Omental fat pad (tissue), 4 donors: ENCODE results near the gene HDAC2. TPM values are rescaled to one million over a fixed set of nuclear protein-coding genes. Genes with fewer than 3 reads are reported as not detected.

Experiments used
- ATAC-seq: fragments of 150-250 bp; one replicate; pipeline ENCODE4 v1.9.1; 2016; ENCODE audit warnings: mild to moderate bottlenecking, moderate library complexity; ENCODE audit not compliant: low FRiP score
- DNase-seq: peaks from one replicate; pipeline ENCODE4 v3.0.0-alpha.2; 2019; ENCODE audit warnings: low spot score
- total RNA-seq, 4 donors: library from RNA; depleted of rRNA; stranded (reverse); fragments of >200 nt; gene quantifications; one replicate each; pipeline ENCODE4 v1.1.0, GENCODE V29; 2016
- TF ChIP-seq, protein P1 (sequence below), 3 donors: fragments of 450-650 bp; IDR thresholded peaks; one replicate each; pipeline ENCODE4 v1.5.1; 2016 to 2017; ENCODE audit warnings: antibody characterized with exemption in 3 of 3, mild to moderate bottlenecking in 3 of 3, moderate library complexity in 2 of 3

HDAC2 gene
- total RNA-seq, 4 donors from 2014 or later = 31.0 to 69.2 (median 45.9) TPM

DNA sequence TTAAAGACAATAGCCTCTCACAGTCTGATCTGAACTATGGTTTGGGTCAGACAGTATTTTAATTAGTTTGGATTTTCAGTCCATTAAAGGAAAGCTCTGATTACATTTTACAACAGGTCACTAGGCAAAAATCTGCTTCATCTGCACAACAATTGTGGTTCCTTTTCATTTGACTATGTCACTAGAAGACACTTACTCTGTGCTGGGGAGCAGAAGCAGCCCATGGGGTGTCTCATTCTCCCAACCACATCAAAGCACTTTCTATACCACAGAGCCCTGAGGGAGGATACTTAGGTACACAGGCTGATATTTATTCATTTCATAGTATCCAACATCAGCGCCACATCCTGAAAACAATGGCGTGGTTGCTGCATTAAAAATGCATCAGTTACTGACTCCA lies 36.6 kb upstream of the HDAC2 start:
- ATAC-seq = no peak
- TF ChIP-seq, protein P1, sequence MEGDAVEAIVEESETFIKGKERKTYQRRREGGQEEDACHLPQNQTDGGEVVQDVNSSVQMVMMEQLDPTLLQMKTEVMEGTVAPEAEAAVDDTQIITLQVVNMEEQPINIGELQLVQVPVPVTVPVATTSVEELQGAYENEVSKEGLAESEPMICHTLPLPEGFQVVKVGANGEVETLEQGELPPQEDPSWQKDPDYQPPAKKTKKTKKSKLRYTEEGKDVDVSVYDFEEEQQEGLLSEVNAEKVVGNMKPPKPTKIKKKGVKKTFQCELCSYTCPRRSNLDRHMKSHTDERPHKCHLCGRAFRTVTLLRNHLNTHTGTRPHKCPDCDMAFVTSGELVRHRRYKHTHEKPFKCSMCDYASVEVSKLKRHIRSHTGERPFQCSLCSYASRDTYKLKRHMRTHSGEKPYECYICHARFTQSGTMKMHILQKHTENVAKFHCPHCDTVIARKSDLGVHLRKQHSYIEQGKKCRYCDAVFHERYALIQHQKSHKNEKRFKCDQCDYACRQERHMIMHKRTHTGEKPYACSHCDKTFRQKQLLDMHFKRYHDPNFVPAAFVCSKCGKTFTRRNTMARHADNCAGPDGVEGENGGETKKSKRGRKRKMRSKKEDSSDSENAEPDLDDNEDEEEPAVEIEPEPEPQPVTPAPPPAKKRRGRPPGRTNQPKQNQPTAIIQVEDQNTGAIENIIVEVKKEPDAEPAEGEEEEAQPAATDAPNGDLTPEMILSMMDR (IDR thresholded peaks at IDR 0.05) = no peak
- no peak for DNase-seq

DNA sequence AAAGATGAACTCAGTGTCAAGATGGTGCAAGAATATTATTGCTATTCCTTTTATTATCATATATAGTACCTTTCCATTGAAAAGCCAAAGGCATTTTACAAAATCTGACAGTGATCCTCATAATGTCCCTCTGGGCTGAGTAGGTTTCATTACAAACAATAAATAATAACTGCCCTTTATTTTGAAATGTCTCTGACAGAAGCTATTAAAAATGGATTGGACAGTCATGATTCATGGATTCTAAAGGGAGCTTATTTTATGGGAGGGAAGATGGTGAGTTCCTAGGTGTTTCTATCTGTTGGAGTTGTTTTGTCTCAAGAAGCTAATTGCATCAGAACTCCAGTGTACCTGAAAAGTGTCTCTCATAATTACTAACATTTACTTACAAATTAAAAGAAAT lies 30.4 kb upstream of the HDAC2 start:
- ATAC-seq = no peak
- TF ChIP-seq, protein P1 (IDR thresholded peaks at IDR 0.05) = no peak
- DNase-seq = no peak

DNA sequence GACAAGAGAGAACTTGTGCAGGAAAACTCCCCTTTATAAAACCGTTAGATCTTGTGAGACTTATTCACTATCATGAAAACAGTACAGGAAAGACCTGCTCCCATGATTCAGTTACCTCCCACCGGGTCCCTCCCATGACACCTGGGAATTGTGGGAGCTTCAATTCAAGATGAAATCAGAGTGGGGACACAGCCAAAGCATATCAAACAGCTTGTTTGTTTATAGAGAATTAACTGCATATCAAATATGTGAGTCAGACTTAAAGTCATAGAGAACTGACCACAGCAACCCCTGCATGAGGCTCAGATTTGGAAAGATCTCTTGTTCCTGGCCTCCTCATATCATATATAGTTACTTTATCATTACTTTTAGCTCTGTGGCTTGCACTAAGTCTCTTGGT lies 29.1 kb upstream of the HDAC2 start:
- no peak for ATAC-seq
- TF ChIP-seq, protein P1 (IDR thresholded peaks at IDR 0.05) = no peak
- no peak for DNase-seq

DNA sequence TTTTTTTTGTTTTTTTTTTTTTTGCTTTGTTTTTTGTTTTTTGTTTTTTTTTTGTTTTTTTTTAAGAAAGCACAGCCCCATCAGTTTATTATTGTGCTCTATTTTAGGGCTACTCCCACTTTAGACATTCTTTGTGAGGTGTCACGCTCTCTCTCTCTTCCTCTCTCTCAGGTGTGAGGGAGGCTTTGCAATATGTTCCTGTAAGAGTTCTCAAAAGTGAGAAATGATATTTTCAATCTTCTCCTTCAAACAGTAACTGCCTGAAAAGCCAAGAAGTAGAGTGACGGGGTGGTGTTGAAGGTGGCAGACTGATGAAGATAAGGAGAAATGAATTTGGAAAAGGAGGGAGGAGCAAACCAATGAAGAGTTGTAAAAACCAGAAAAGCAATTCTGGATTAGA lies 28.3 kb upstream of the HDAC2 start:
- no peak for DNase-seq
- ATAC-seq = no peak
- TF ChIP-seq, protein P1 (IDR thresholded peaks at IDR 0.05) = no peak

DNA sequence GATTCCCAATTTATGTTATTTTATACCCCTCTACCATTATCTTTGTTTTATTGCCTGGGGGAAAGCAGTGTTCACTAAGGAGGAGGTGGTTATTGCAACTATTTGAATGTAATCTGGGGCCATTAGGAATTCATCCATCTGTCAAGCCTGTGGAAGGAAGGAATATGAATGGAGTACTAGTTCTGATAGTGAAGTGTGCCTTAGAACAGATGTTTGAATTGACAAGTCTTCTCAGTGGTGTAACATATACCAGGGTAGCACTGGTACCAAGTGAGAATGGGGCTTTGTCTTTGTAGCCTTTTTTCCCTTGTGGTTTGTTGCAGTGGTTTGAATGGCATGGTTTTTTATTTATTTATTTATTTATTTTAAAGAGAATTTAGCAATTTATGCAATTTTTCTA lies 27.9 kb upstream of the HDAC2 start:
- TF ChIP-seq, protein P1 (IDR thresholded peaks at IDR 0.05) = no peak
- ATAC-seq (no peak), DNase-seq (no peak)

DNA sequence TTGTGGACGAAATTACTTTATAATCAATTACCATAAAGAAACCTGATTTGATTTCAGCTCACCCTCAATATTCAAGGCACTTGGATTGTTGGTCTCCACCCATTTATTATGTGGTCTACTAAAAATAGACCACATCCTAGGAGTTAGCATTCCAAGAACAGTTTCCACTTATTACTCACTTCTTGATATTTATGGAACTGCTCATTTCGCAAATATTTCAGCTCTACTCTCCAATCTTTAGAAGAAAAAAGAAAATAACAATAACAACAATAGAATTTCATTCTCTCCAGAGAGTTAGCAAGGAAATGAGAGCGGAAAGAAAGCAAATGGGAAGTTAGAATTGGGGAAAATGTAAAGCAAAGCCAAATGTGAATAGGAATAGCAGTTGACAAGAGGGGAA lies 26.2 kb upstream of the HDAC2 start:
- TF ChIP-seq, protein P1 (IDR thresholded peaks at IDR 0.05) = no peak
- ATAC-seq (peak; percentile 76), DNase-seq (no peak)

DNA sequence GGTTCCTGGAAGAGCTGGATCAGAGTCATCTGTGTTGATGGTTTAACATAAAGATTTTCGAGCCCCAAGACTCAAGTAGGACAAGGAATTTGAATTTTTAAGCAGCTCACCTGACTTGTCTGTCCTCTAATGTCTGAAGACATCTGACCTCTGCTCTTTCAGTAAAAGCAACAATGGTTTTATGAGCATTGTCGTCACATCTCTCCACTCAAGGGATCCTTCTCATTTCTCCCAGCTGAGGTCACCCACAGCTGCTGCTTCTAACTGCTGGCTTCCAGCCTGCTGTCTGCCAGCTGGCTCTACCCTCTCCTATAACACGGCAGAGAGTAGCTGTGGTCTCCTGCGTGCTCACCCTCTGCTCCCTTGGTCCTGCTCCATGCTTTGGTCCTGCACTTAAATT lies 24.7 kb upstream of the HDAC2 start:
- DNase-seq (no peak), ATAC-seq (no peak)
- TF ChIP-seq, protein P1 (IDR thresholded peaks at IDR 0.05) = no peak
